Measurements from ENCODE around the gene PSMB5. TPM values are rescaled to one million over a fixed set of nuclear protein-coding genes. Genes with fewer than 3 reads are reported as not detected.

The PSMB5 gene
- total and polyA plus RNA-seq, 2 of the 13 experiments (the other 11 are each of a cell fraction or from before 2014, with no cell fraction given): 705 to 871 TPM

DNA sequence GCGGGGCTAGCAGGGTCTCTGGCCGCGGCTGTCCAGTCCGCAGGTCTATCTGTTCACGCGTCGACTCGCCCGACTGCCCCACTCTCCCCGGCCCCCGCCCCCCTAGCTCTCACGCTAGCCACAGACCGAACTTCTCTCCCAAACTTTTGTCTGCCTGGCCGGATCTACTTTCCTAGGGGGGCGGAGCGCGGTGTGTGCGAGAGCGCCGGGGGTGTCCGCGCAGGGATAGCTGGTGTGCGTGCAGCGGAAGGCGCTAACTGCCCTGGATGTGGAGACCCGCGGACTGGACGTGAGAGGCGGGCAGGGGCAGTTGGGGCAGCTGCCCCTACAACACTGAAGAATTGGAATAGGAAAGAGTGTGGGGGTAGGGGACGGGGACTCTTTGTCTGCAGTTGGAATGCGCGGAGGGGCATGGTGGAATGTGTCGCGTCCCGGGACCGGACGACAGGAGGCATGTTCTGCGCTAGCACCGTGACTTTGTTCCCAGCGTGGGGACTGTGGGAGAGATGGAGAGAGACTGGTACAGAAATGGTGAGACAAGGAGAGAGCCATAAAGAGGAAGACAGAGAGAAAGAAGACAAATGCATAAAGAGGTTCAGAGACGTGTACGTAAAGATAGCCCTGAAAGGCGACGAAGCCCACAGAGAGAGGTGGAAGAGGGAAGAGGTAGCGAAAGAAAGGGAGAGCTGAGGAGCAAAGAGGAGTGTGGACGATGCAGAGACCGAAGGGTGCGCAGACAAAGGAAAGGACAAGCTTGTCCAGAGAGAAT is 52.0 kb downstream of the PSMB5 start, which contains the start of gene AJUBA (continued):
- TF ChIP-seq MTF2 (CRISPR knock-in tag; IDR thresholded peaks at IDR 0.05; ENCODE audit: borderline replicate concordance) (no peak), ZNF263 (CRISPR knock-in tag; IDR thresholded peaks at IDR 0.05) (no peak), ZNF780A (CRISPR knock-in tag; IDR thresholded peaks at IDR 0.05) (no peak), PITX1 (CRISPR knock-in tag; IDR thresholded peaks at IDR 0.05) (peak; percentile 84; the same call in 1 of the 2 replicates), ZNF776 (CRISPR knock-in tag; IDR thresholded peaks at IDR 0.05) (no peak), NFE2L2 (IDR thresholded peaks at IDR 0.05; ENCODE audit: low read length) (no peak; the same call in 1 of the 2 replicates), SNAPC2 (CRISPR knock-in tag; IDR thresholded peaks at IDR 0.05) (no peak), ZNF607 (CRISPR knock-in tag; IDR thresholded peaks at IDR 0.05; ENCODE audit: borderline replicate concordance) (no peak), ZNF879 (CRISPR knock-in tag; IDR thresholded peaks at IDR 0.05) (no peak), CHCHD3 (CRISPR knock-in tag; IDR thresholded peaks at IDR 0.05) (no peak; the same call in none of the 2 replicates)
- TF ChIP-seq, protein P1, sequence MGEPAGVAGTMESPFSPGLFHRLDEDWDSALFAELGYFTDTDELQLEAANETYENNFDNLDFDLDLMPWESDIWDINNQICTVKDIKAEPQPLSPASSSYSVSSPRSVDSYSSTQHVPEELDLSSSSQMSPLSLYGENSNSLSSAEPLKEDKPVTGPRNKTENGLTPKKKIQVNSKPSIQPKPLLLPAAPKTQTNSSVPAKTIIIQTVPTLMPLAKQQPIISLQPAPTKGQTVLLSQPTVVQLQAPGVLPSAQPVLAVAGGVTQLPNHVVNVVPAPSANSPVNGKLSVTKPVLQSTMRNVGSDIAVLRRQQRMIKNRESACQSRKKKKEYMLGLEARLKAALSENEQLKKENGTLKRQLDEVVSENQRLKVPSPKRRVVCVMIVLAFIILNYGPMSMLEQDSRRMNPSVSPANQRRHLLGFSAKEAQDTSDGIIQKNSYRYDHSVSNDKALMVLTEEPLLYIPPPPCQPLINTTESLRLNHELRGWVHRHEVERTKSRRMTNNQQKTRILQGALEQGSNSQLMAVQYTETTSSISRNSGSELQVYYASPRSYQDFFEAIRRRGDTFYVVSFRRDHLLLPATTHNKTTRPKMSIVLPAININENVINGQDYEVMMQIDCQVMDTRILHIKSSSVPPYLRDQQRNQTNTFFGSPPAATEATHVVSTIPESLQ (CRISPR knock-in tag; conservative IDR thresholded peaks at IDR 0.05): no peak; the same call in 1 of the 2 replicates
- TF ChIP-seq, protein P2, sequence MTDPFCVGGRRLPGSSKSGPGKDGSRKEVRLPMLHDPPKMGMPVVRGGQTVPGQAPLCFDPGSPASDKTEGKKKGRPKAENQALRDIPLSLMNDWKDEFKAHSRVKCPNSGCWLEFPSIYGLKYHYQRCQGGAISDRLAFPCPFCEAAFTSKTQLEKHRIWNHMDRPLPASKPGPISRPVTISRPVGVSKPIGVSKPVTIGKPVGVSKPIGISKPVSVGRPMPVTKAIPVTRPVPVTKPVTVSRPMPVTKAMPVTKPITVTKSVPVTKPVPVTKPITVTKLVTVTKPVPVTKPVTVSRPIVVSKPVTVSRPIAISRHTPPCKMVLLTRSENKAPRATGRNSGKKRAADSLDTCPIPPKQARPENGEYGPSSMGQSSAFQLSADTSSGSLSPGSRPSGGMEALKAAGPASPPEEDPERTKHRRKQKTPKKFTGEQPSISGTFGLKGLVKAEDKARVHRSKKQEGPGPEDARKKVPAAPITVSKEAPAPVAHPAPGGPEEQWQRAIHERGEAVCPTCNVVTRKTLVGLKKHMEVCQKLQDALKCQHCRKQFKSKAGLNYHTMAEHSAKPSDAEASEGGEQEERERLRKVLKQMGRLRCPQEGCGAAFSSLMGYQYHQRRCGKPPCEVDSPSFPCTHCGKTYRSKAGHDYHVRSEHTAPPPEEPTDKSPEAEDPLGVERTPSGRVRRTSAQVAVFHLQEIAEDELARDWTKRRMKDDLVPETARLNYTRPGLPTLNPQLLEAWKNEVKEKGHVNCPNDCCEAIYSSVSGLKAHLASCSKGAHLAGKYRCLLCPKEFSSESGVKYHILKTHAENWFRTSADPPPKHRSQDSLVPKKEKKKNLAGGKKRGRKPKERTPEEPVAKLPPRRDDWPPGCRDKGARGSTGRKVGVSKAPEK (CRISPR knock-in tag; IDR thresholded peaks at IDR 0.05; ENCODE audit: borderline replicate concordance): peak; percentile 100
- TF ChIP-seq, protein P3, sequence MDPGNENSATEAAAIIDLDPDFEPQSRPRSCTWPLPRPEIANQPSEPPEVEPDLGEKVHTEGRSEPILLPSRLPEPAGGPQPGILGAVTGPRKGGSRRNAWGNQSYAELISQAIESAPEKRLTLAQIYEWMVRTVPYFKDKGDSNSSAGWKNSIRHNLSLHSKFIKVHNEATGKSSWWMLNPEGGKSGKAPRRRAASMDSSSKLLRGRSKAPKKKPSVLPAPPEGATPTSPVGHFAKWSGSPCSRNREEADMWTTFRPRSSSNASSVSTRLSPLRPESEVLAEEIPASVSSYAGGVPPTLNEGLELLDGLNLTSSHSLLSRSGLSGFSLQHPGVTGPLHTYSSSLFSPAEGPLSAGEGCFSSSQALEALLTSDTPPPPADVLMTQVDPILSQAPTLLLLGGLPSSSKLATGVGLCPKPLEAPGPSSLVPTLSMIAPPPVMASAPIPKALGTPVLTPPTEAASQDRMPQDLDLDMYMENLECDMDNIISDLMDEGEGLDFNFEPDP (CRISPR knock-in tag; conservative IDR thresholded peaks at IDR 0.05): no peak
- TF ChIP-seq, protein P4, sequence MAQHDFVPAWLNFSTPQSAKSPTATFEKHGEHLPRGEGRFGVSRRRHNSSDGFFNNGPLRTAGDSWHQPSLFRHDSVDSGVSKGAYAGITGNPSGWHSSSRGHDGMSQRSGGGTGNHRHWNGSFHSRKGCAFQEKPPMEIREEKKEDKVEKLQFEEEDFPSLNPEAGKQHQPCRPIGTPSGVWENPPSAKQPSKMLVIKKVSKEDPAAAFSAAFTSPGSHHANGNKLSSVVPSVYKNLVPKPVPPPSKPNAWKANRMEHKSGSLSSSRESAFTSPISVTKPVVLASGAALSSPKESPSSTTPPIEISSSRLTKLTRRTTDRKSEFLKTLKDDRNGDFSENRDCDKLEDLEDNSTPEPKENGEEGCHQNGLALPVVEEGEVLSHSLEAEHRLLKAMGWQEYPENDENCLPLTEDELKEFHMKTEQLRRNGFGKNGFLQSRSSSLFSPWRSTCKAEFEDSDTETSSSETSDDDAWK (CRISPR knock-in tag; IDR thresholded peaks at IDR 0.05): no peak
- TF ChIP-seq, protein P5, sequence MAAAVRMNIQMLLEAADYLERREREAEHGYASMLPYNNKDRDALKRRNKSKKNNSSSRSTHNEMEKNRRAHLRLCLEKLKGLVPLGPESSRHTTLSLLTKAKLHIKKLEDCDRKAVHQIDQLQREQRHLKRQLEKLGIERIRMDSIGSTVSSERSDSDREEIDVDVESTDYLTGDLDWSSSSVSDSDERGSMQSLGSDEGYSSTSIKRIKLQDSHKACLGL (CRISPR knock-in tag; IDR thresholded peaks at IDR 0.05): no peak
- TF ChIP-seq, protein P6, sequence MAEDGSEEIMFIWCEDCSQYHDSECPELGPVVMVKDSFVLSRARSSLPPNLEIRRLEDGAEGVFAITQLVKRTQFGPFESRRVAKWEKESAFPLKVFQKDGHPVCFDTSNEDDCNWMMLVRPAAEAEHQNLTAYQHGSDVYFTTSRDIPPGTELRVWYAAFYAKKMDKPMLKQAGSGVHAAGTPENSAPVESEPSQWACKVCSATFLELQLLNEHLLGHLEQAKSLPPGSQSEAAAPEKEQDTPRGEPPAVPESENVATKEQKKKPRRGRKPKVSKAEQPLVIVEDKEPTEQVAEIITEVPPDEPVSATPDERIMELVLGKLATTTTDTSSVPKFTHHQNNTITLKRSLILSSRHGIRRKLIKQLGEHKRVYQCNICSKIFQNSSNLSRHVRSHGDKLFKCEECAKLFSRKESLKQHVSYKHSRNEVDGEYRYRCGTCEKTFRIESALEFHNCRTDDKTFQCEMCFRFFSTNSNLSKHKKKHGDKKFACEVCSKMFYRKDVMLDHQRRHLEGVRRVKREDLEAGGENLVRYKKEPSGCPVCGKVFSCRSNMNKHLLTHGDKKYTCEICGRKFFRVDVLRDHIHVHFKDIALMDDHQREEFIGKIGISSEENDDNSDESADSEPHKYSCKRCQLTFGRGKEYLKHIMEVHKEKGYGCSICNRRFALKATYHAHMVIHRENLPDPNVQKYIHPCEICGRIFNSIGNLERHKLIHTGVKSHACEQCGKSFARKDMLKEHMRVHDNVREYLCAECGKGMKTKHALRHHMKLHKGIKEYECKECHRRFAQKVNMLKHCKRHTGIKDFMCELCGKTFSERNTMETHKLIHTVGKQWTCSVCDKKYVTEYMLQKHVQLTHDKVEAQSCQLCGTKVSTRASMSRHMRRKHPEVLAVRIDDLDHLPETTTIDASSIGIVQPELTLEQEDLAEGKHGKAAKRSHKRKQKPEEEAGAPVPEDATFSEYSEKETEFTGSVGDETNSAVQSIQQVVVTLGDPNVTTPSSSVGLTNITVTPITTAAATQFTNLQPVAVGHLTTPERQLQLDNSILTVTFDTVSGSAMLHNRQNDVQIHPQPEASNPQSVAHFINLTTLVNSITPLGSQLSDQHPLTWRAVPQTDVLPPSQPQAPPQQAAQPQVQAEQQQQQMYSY (CRISPR knock-in tag; IDR thresholded peaks at IDR 0.05): no peak
